Natural killer cell treated with Interleukin-12 subunit alpha and Interleukin-12 subunit beta and Interleukin-15 and Interleukin-18, amount 100 ng/mL, for 72 hours (primary cell): ENCODE results near the gene RBM28. TPM values are rescaled to one million over a fixed set of nuclear protein-coding genes. Genes with fewer than 3 reads are reported as not detected.

Source experiments
- ATAC-seq, 2 donors: fragments of 150-1000 bp; cut with Tn5 transposase in 1 of 2; sonication (Bioruptor Pico), chemical (Tn5 transposase) in 1 of 2; 2 replicates each; pipeline ENCODE4 v1.10.0; 2021
- DNase-seq: peaks from one replicate; pipeline ENCODE4 v3.0.0; 2022; ENCODE audit warnings: low spot score
- H3K27ac Mint-ChIP-seq, 2 donors: 1 replicate in 1 of 2; 2 replicates in 1 of 2; pipeline ENCODE4 v1.8.0; 2022; ENCODE audit warnings: mixed read lengths in 2 of 2, mild to moderate bottlenecking in 1 of 2, moderate library complexity in 1 of 2
- H3K27me3 Mint-ChIP-seq, 2 donors: 1 replicate in 1 of 2; 2 replicates in 1 of 2; pipeline ENCODE4 v1.8.0; 2022; ENCODE audit warnings: mixed read lengths in 2 of 2
- H3K36me3 Mint-ChIP-seq: one replicate; pipeline ENCODE4 v1.8.0; 2022; ENCODE audit warnings: mixed read lengths
- H3K4me1 Mint-ChIP-seq, 2 donors: 1 replicate in 1 of 2; 2 replicates in 1 of 2; pipeline ENCODE4 v1.8.0; 2022; ENCODE audit warnings: low read depth in 2 of 2, mixed read lengths in 2 of 2, mild to moderate bottlenecking in 1 of 2
- H3K4me3 Mint-ChIP-seq: one replicate; pipeline ENCODE4 v1.8.0; 2022; ENCODE audit warnings: mixed read lengths
- H3K9me3 Mint-ChIP-seq: 2 replicates; pipeline ENCODE4 v1.8.0; 2022; ENCODE audit warnings: mixed read lengths
- total RNA-seq, 2 donors: library from RNA; stranded (reverse); gene quantifications; one replicate each; pipeline ENCODE4 v1.2.3, GENCODE V29; 2022

The RBM28 gene
- total RNA-seq, 2 donors from 2014 or later, result 46.4 to 77.1 TPM

DNA sequence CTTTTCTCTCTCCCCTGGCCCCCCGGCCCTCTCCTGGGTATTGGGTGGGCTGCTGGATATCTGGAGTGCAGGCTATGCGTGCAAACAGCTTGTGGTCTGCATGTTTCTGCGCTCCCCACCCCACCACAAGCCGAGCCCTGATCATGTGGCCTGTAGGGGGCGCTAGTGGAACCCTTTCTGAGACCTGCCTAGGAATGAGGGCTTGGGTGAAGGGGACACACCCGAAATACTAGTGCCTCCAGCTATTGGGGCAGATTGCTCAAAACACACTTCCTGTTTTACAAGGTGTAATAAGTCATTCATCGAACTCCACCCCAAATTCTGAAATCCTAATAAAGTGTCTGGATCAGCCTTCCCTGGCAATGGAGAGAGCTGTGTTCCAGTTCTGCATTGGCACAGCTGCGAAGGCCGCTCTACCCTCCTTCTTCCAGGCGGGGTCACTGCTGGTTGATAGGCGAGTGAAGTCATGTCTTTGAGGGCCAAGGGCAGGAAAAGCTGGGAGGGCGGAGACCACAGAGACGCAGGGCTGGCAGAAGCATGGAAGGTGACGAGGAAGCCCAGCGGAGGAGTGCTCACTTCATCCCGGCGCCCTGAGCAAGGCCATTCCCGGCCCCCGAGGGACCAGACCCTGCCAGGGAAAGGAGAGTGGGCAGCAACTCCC is 37.6 kb upstream of the RBM28 start:
- Mint-ChIP-seq H3K9me3 (no peaks in the 10 kb centered on the region), H3K27ac (no peak overlapping the region), H3K4me3 (no peak overlapping the region), H3K27me3 (peaks cover 0 to 6% of the 10 kb centered on the region in 2 donors), H3K36me3 (no peaks in the 10 kb centered on the region), H3K4me1 (peaks cover 0 to 5% of the 10 kb centered on the region in 2 donors)
- no peak for DNase-seq
- peak in 1 of 2 donors; percentile 39 for ATAC-seq

DNA sequence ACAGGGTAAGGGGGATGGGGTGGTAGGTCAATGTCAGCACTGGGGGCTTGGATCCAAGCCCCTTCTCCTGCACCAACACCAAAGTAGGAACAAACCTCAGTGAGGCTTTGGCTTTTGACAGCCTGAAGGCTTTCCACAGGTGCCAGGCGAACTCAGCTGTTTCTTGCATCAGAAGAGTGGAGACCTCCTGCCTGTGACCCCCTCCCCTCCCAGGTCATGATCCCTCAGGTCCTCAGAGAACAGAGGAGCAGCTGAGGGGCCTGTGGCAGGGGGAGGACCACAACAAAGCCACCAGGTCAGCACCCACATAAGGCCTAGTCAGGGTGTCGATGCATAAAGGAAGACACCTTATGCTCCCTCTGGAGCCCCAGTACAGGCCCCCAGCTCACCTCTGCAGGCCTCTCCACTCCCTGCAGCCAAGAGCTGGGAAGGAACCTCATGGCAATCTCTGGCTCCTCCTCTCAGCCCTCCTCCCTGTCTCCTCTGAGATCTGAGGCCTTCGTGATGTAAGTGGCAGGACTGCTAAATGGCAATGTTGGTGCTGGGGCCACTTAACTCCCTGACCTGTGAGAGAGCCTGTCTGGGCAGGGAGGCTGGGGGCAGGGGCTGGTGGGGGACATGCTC is 36.9 kb upstream of the RBM28 start:
- Mint-ChIP-seq H3K4me1 (peaks cover 0 to 3% of the 10 kb centered on the region in 2 donors), H3K4me3 (no peak overlapping the region), H3K27me3 (peaks cover 0 to 6% of the 10 kb centered on the region in 2 donors), H3K9me3 (no peaks in the 10 kb centered on the region), H3K27ac (no peak overlapping the region), H3K36me3 (no peaks in the 10 kb centered on the region)
- DNase-seq, result no peak
- no peak for ATAC-seq

- Mint-ChIP-seq H3K4me3 (no peak overlapping the region), H3K36me3 (no peaks in the 10 kb centered on the region), H3K4me1 (no peaks in the 10 kb centered on the region), H3K27me3 (peaks cover 0 to 6% of the 10 kb centered on the region in 2 donors), H3K27ac (no peak overlapping the region), H3K9me3 (no peaks in the 10 kb centered on the region)
- no peak for ATAC-seq
- no peak for DNase-seq
Measured at GRCh38 chr7:128379900-128380479, 36.3 kb upstream of the RBM28 start.

DNA sequence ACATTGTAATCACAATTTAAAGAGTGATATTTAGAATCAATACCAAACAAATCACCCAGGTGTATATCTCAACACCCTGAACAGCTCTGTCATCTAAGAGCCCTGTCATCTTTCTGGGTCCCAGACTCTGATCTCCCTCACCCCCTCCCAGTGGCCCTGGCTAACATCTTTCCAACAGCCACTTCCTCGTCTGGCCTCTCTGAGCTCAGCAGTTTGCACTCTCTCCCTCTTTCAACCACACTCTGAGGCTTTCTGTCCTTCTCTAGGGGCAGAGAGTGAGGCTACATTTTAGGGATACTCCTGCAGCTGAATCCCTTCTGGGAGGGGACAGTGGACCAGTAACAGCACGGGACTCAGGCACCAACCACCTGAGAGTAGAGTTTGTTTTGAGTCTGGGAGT is 34.9 kb upstream of the RBM28 start:
- ATAC-seq, result no peak
- Mint-ChIP-seq H3K4me3 (no peak overlapping the region), H3K4me1 (no peaks in the 10 kb centered on the region), H3K9me3 (no peaks in the 10 kb centered on the region), H3K27me3 (peaks cover 3 to 15% of the 10 kb centered on the region in 2 donors), H3K27ac (no peak overlapping the region), H3K36me3 (no peaks in the 10 kb centered on the region)
- DNase-seq, result no peak

- Mint-ChIP-seq H3K27ac (no peak overlapping the region), H3K36me3 (no peaks in the 10 kb centered on the region), H3K27me3 (peaks cover 8 to 26% of the 10 kb centered on the region in 2 donors), H3K4me3 (no peak overlapping the region), H3K4me1 (no peaks in the 10 kb centered on the region), H3K9me3 (no peaks in the 10 kb centered on the region)
- no peak for ATAC-seq
- no peak for DNase-seq
Measured at GRCh38 chr7:128376077-128376476, 32.4 kb upstream of the RBM28 start.

DNA sequence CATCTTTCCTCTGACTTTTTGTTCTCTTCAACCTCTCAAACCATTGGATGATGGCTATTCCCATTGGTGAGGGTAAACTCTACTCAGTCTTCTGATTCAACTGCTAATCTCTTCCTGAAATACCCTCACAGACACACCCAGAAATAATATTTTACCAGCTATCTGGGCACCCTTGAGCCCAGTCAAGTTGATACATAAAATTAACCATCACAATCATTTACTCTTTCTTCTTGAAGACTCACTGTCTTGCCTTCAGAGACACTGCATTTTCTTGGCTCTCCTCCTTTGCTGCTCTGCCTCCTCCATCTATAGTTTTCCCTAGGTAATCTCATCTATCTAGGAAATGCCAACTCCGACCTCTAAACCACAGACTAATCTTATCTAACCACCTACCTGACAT is 30.3 kb upstream of the RBM28 start:
- no peaks in the 10 kb centered on the region for H3K36me3 Mint-ChIP-seq
- H3K4me1 Mint-ChIP-seq, result no peaks in the 10 kb centered on the region
- DNase-seq (no peak), ATAC-seq (no peak)
- H3K27ac Mint-ChIP-seq, result no peak overlapping the region
- H3K27me3 Mint-ChIP-seq, result peaks cover 11 to 32% of the 10 kb centered on the region in 2 donors
- no peak overlapping the region for H3K4me3 Mint-ChIP-seq
- no peaks in the 10 kb centered on the region for H3K9me3 Mint-ChIP-seq

GRCh38 chr7:128373606-128374005 is 29.9 kb upstream of the RBM28 start:
- Mint-ChIP-seq H3K4me1 (no peaks in the 10 kb centered on the region), H3K9me3 (no peaks in the 10 kb centered on the region), H3K4me3 (no peak overlapping the region), H3K27ac (no peak overlapping the region), H3K27me3 (peaks cover 11 to 32% of the 10 kb centered on the region in 2 donors), H3K36me3 (no peaks in the 10 kb centered on the region)
- ATAC-seq (no peak), DNase-seq (no peak)

DNA sequence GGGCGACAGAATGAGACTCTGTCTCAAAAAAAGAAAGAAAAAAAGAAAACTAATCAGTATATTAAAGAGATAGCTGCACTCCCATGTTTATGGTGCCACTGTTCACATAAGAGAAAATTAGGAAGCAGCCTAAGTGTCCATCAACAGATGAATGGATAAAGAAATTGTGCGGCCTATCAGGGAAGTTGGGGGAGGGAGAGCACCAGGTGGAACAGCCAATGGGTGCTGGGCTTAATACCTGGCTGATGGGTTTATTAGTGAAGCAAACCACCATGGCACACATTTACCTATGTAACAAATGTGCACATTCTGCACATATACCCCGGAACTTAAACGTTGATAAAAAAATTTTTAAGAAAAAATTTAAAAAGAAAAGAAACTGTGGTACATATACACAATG is 26.8 kb upstream of the RBM28 start:
- ATAC-seq (no peak), DNase-seq (no peak)
- H3K27me3 Mint-ChIP-seq, result peaks cover 22 to 45% of the 10 kb centered on the region in 2 donors
- no peaks in the 10 kb centered on the region for H3K36me3 Mint-ChIP-seq
- no peaks in the 10 kb centered on the region for H3K4me1 Mint-ChIP-seq
- no peaks in the 10 kb centered on the region for H3K9me3 Mint-ChIP-seq
- H3K27ac Mint-ChIP-seq, result no peak overlapping the region
- no peak overlapping the region for H3K4me3 Mint-ChIP-seq

- no peak for ATAC-seq
- Mint-ChIP-seq H3K27me3 (peaks cover 49 to 66% of the 10 kb centered on the region in 2 donors), H3K36me3 (no peaks in the 10 kb centered on the region), H3K27ac (no peak overlapping the region), H3K4me1 (peaks cover 8 to 12% of the 10 kb centered on the region in 2 donors), H3K4me3 (no peak overlapping the region), H3K9me3 (no peaks in the 10 kb centered on the region)
- DNase-seq, result no peak
Measured at GRCh38 chr7:128366986-128367385, 23.3 kb upstream of the RBM28 start.

- peaks cover 11 to 15% of the 10 kb centered on the region in 2 donors for H3K4me1 Mint-ChIP-seq
- no peak overlapping the region for H3K4me3 Mint-ChIP-seq
- DNase-seq, result no peak
- no peaks in the 10 kb centered on the region for H3K36me3 Mint-ChIP-seq
- peaks cover 49 to 66% of the 10 kb centered on the region in 2 donors for H3K27me3 Mint-ChIP-seq
- H3K27ac Mint-ChIP-seq, result no peak overlapping the region
- no peaks in the 10 kb centered on the region for H3K9me3 Mint-ChIP-seq
- no peak for ATAC-seq
Measured at GRCh38 chr7:128366300-128366699, 22.6 kb upstream of the RBM28 start.

DNA sequence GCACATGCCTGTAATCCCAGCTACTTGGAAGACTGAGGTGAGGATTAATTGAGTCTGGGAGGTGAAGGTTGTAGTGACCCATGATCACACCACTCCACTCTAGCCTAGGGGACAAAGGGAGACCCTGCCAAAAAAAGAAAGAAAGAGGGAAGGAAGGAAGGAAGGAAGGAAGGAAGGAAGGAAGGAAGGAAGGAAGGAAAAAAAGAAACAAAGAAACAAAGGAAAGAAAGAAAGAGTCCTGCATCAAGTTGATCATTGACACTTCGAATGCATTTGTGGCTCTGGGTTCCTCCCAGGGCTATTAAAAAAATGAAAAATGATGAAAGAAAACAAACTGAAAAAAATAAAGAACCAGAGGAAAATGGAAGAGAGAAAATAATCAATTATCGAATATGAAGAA is 21.7 kb upstream of the RBM28 start:
- no peak for ATAC-seq
- Mint-ChIP-seq H3K27ac (no peak overlapping the region), H3K36me3 (no peaks in the 10 kb centered on the region), H3K9me3 (no peaks in the 10 kb centered on the region), H3K4me1 (peaks cover 17 to 21% of the 10 kb centered on the region in 2 donors), H3K4me3 (no peak overlapping the region), H3K27me3 (peaks cover 50 to 57% of the 10 kb centered on the region in 2 donors)
- no peak for DNase-seq

- H3K4me3 Mint-ChIP-seq, result no peak overlapping the region
- no peak overlapping the region for H3K27ac Mint-ChIP-seq
- DNase-seq (no peak), ATAC-seq (no peak)
- H3K4me1 Mint-ChIP-seq, result peaks cover 17 to 21% of the 10 kb centered on the region in 2 donors
- no peaks in the 10 kb centered on the region for H3K36me3 Mint-ChIP-seq
- no peaks in the 10 kb centered on the region for H3K9me3 Mint-ChIP-seq
- H3K27me3 Mint-ChIP-seq, result peaks cover 50 to 57% of the 10 kb centered on the region in 2 donors
Measured at GRCh38 chr7:128364166-128364870, 20.6 kb upstream of the RBM28 start.

- Mint-ChIP-seq H3K27ac (no peak overlapping the region), H3K27me3 (peaks cover 50 to 57% of the 10 kb centered on the region in 2 donors), H3K4me3 (peak overlapping the region; percentile 74), H3K9me3 (no peaks in the 10 kb centered on the region), H3K36me3 (no peaks in the 10 kb centered on the region), H3K4me1 (peaks cover 17 to 21% of the 10 kb centered on the region in 2 donors)
- DNase-seq, result no peak
- ATAC-seq, result no peak
Measured at GRCh38 chr7:128363261-128363721, 19.6 kb upstream of the RBM28 start.

GRCh38 chr7:128362670-128363069 is 19.0 kb upstream of the RBM28 start:
- Mint-ChIP-seq H3K36me3 (no peaks in the 10 kb centered on the region), H3K4me1 (peaks cover 17 to 21% of the 10 kb centered on the region in 2 donors), H3K4me3 (peak overlapping the region; percentile 74), H3K9me3 (no peaks in the 10 kb centered on the region), H3K27me3 (peaks cover 50 to 57% of the 10 kb centered on the region in 2 donors), H3K27ac (no peak overlapping the region)
- ATAC-seq (peak in 1 of 2 donors; percentile 53), DNase-seq (no peak)
